HEK293 (cell line): ENCODE results near the gene EIF2S1.

ENCODE experiments used
- CTCF ChIA-PET: fragments of 350-600 bp; formaldehyde crosslinking; extraction: SDS; loops from one replicate; lab custom pipeline; 2021; ENCODE audit warnings: antibody characterized with exemption; lab: Yijun Ruan, JAX
- POLR2A ChIA-PET: fragments of 300-600 bp; formaldehyde crosslinking; extraction: SDS; loops from one replicate; lab custom pipeline; 2020; ENCODE audit warnings: antibody characterized with exemption, inconsistent platforms; lab: Yijun Ruan, JAX
- H3K27ac ChIP-seq: fragments of 200-500 bp; sonication (Bioruptor generic); 2 replicates; pipeline ENCODE4 v1.5.1; 2014; ENCODE audit warnings: low read depth, low read length, control low read depth, inconsistent platforms; ENCODE audit errors: extremely low read depth
- H3K36me3 ChIP-seq, 2 experiments: fragments of 200-500 bp in 1 of 2; sonication (Bioruptor generic) in 1 of 2; 1 replicate in 1 of 2; 2 replicates in 1 of 2; pipeline ENCODE4 v1.5.1; 2014 to 2017; ENCODE audit warnings: inconsistent platforms in 2 of 2, low read length in 2 of 2; ENCODE audit not compliant: control insufficient read depth in 2 of 2, insufficient read depth in 1 of 2
- H3K4me1 ChIP-seq: fragments of 200-500 bp; sonication (Bioruptor generic); 2 replicates; pipeline ENCODE4 v1.5.1; 2014; ENCODE audit warnings: mild to moderate bottlenecking, low read length, inconsistent platforms; ENCODE audit not compliant: control insufficient read depth, insufficient read depth
- H3K4me3 ChIP-seq: 2 replicates; pipeline ENCODE4 v1.5.1; 2011; ENCODE audit warnings: low read depth, mild to moderate bottlenecking, control low read depth, low read length, moderate library complexity
- H3K9me3 ChIP-seq: fragments of 200-500 bp; sonication (Bioruptor generic); 2 replicates; pipeline ENCODE4 v1.5.1; 2014; ENCODE audit warnings: low read depth, low read length, inconsistent platforms; ENCODE audit not compliant: control insufficient read depth, insufficient read depth
- BCL11B ChIP-seq: fragments of 450-650 bp; formaldehyde crosslinking; IDR thresholded peaks from 2 replicates; pipeline ENCODE4 v1.5.1; 2016; ENCODE audit warnings: low read depth, missing biosample characterization, missing genetic modification characterization
- ELK4 ChIP-seq: IDR thresholded peaks from 2 replicates; pipeline ENCODE4 v1.6.1; 2011; ENCODE audit warnings: mild to moderate bottlenecking, low read depth, low read length, borderline replicate concordance
- GFI1B ChIP-seq: fragments of 450-650 bp; formaldehyde crosslinking; IDR thresholded peaks from 2 replicates; pipeline ENCODE4 v1.5.1; 2016; ENCODE audit warnings: missing biosample characterization, missing genetic modification characterization
- GLI4 ChIP-seq: fragments of 450-650 bp; formaldehyde crosslinking; IDR thresholded peaks from 2 replicates; pipeline ENCODE4 v1.5.1; 2016; ENCODE audit warnings: missing biosample characterization, missing genetic modification characterization
- MEIS1 ChIP-seq: sonication (generic); formaldehyde crosslinking; IDR thresholded peaks from 2 replicates; pipeline ENCODE4 v1.8.1; 2022; ENCODE audit warnings: missing genetic modification reagents, mild to moderate bottlenecking, borderline replicate concordance
- MZF1 ChIP-seq: fragments of 450-650 bp; formaldehyde crosslinking; IDR thresholded peaks from 2 replicates; pipeline ENCODE4 v1.5.1; 2017; ENCODE audit warnings: missing biosample characterization, missing genetic modification characterization, borderline replicate concordance
- PRDM6 ChIP-seq: fragments of 450-650 bp; formaldehyde crosslinking; IDR thresholded peaks from 2 replicates; pipeline ENCODE4 v1.5.1; 2017; ENCODE audit warnings: missing biosample characterization, missing genetic modification characterization
- SETDB1 ChIP-seq: IDR thresholded peaks from one replicate; pipeline ENCODE4 v1.6.1; 2017; ENCODE audit warnings: mild to moderate bottlenecking, low read length, moderate library complexity, mixed read lengths; ENCODE audit not compliant: insufficient read length
- SP3 ChIP-seq: fragments of 450-650 bp; formaldehyde crosslinking; IDR thresholded peaks from 2 replicates; pipeline ENCODE4 v1.5.1; 2016; ENCODE audit warnings: missing biosample characterization, missing genetic modification characterization
- YY1 ChIP-seq: fragments of 450-650 bp; formaldehyde crosslinking; IDR thresholded peaks from 2 replicates; pipeline ENCODE4 v1.5.1; 2018; ENCODE audit warnings: missing biosample characterization, missing genetic modification characterization
- ZBTB7A ChIP-seq: fragments of 450-650 bp; formaldehyde crosslinking; IDR thresholded peaks from 2 replicates; pipeline ENCODE4 v1.5.1; 2016; ENCODE audit warnings: low read depth, missing biosample characterization, missing genetic modification characterization
- ZNF121 ChIP-seq: fragments of 450-650 bp; formaldehyde crosslinking; IDR thresholded peaks from 2 replicates; pipeline ENCODE4 v1.5.1; 2016; ENCODE audit warnings: missing biosample characterization, missing genetic modification characterization
- ZNF169 ChIP-seq: fragments of 450-650 bp; formaldehyde crosslinking; IDR thresholded peaks from 2 replicates; pipeline ENCODE4 v1.5.1; 2016; ENCODE audit warnings: missing biosample characterization, missing genetic modification characterization
- ZNF174 ChIP-seq: fragments of 450-650 bp; formaldehyde crosslinking; IDR thresholded peaks from 2 replicates; pipeline ENCODE4 v1.5.0; 2017; ENCODE audit warnings: missing biosample characterization, mild to moderate bottlenecking, missing genetic modification characterization
- ZNF23 ChIP-seq: fragments of 450-650 bp; formaldehyde crosslinking; IDR thresholded peaks from 2 replicates; pipeline ENCODE4 v1.5.1; 2016; ENCODE audit warnings: missing biosample characterization, missing genetic modification characterization, borderline replicate concordance
- ZNF311 ChIP-seq: fragments of 450-650 bp; formaldehyde crosslinking; IDR thresholded peaks from 2 replicates; pipeline ENCODE4 v1.5.1; 2017; ENCODE audit warnings: missing biosample characterization, missing genetic modification characterization, borderline replicate concordance
- ZNF324 ChIP-seq: fragments of 450-650 bp; formaldehyde crosslinking; IDR thresholded peaks from 2 replicates; pipeline ENCODE4 v1.5.1; 2016; ENCODE audit warnings: missing biosample characterization, missing genetic modification characterization
- ZNF335 ChIP-seq: fragments of 450-650 bp; formaldehyde crosslinking; conservative IDR thresholded peaks from 2 replicates; pipeline ENCODE4 v1.5.1; 2016; ENCODE audit warnings: missing biosample characterization, missing genetic modification characterization
- ZNF366 ChIP-seq: fragments of 450-650 bp; formaldehyde crosslinking; conservative IDR thresholded peaks from 2 replicates; pipeline ENCODE4 v1.5.1; 2016; ENCODE audit warnings: missing biosample characterization, missing genetic modification characterization
- ZNF433 ChIP-seq: fragments of 450-650 bp; formaldehyde crosslinking; IDR thresholded peaks from 2 replicates; pipeline ENCODE4 v1.5.1; 2016; ENCODE audit warnings: missing biosample characterization, missing genetic modification characterization, low read depth
- ZNF544 ChIP-seq: fragments of 450-650 bp; formaldehyde crosslinking; IDR thresholded peaks from 2 replicates; pipeline ENCODE4 v1.5.0; 2017; ENCODE audit warnings: missing biosample characterization, missing genetic modification characterization
- ZNF549 ChIP-seq: fragments of 450-650 bp; IDR thresholded peaks from 2 replicates; pipeline ENCODE4 v1.5.1; 2018; ENCODE audit warnings: missing biosample characterization, missing genetic modification characterization, mild to moderate bottlenecking, inconsistent platforms, moderate library complexity
- ZNF660 ChIP-seq: fragments of 450-650 bp; IDR thresholded peaks from 2 replicates; pipeline ENCODE4 v1.5.1; 2018; ENCODE audit warnings: missing biosample characterization, mild to moderate bottlenecking, missing genetic modification characterization
- ZNF701 ChIP-seq: fragments of 450-650 bp; formaldehyde crosslinking; IDR thresholded peaks from 2 replicates; pipeline ENCODE4 v1.5.1; 2016; ENCODE audit warnings: missing biosample characterization, missing genetic modification characterization
- ZNF76 ChIP-seq: fragments of 450-650 bp; formaldehyde crosslinking; IDR thresholded peaks from 2 replicates; pipeline ENCODE4; 2016; ENCODE audit warnings: low read depth, missing biosample characterization, missing genetic modification characterization, borderline replicate concordance
- ZNF777 ChIP-seq: fragments of 450-650 bp; formaldehyde crosslinking; IDR thresholded peaks from 2 replicates; pipeline ENCODE4 v1.5.1; 2017; ENCODE audit warnings: missing biosample characterization, missing genetic modification characterization, borderline replicate concordance
- ZNF843 ChIP-seq: fragments of 450-650 bp; formaldehyde crosslinking; IDR thresholded peaks from 2 replicates; pipeline ENCODE4 v1.5.1; 2016; ENCODE audit warnings: missing biosample characterization, missing genetic modification characterization
- TF ChIP-seq, protein P1 (sequence below): fragments of 450-650 bp; formaldehyde crosslinking; IDR thresholded peaks from 2 replicates; pipeline ENCODE4 v1.5.1; 2017; ENCODE audit warnings: missing biosample characterization, missing genetic modification characterization
- TF ChIP-seq, protein P2 (sequence below): fragments of 450-650 bp; IDR thresholded peaks from 2 replicates; pipeline ENCODE4 v1.5.1; 2018; ENCODE audit warnings: missing biosample characterization, mild to moderate bottlenecking, missing genetic modification characterization

Gene EIF2S1

DNA sequence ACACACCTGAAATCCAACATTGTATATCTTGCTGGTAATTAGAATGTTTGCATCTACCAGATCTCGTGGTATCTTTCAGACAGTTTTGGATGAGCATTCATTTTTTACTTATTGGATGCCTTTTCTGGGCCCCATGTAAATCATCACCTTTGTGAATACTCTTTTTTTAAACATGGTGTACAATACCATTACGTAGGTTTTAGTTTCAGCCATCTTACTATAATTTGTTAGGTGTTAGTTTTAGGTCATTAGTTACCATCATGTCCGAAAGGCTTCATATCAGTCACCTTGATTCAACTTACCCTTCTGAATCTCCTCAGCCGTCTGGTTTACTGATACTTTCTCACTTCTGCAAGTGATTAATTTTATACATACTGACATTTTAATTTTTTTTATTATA, 5.3 kb downstream of the EIF2S1 start (continued):
- TF ChIP-seq, protein P1, sequence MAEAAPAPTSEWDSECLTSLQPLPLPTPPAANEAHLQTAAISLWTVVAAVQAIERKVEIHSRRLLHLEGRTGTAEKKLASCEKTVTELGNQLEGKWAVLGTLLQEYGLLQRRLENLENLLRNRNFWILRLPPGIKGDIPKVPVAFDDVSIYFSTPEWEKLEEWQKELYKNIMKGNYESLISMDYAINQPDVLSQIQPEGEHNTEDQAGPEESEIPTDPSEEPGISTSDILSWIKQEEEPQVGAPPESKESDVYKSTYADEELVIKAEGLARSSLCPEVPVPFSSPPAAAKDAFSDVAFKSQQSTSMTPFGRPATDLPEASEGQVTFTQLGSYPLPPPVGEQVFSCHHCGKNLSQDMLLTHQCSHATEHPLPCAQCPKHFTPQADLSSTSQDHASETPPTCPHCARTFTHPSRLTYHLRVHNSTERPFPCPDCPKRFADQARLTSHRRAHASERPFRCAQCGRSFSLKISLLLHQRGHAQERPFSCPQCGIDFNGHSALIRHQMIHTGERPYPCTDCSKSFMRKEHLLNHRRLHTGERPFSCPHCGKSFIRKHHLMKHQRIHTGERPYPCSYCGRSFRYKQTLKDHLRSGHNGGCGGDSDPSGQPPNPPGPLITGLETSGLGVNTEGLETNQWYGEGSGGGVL (tag by site-specific recombination): no peak
- TF ChIP-seq ZNF311 (tag by site-specific recombination) (no peak), ZNF777 (tag by site-specific recombination) (no peak), BCL11B (tag by site-specific recombination) (no peak), ZNF549 (tag by site-specific recombination) (no peak), MEIS1 (CRISPR knock-in tag) (no peak), ZNF23 (no peak), ZNF121 (tag by site-specific recombination) (no peak), ZNF433 (tag by site-specific recombination) (no peak), GLI4 (tag by site-specific recombination) (no peak)

DNA sequence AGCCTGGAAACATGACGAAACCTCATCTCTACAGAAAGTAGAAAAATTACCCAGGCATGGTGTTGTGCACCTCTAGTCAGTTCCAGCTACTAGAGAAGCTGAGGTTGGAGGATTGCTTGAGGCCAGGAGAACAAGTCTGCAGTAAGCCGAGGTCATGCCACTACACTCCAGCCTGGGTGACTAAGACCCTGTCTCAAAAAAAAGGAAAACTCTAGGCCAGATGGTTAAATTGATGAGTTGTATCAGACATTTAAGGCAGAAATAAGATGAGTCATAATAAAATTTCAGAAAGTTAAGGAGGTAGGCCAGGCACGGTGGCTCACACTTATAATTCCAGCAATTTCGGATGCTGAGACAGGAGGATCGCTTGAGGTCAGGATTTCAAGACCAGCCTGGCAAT, 10.7 kb downstream of the EIF2S1 start:
- no peaks in the 10 kb centered on the region for H3K4me1 ChIP-seq
- CTCF ChIA-PET: no interaction called here
- POLR2A ChIA-PET: no interaction called here

DNA sequence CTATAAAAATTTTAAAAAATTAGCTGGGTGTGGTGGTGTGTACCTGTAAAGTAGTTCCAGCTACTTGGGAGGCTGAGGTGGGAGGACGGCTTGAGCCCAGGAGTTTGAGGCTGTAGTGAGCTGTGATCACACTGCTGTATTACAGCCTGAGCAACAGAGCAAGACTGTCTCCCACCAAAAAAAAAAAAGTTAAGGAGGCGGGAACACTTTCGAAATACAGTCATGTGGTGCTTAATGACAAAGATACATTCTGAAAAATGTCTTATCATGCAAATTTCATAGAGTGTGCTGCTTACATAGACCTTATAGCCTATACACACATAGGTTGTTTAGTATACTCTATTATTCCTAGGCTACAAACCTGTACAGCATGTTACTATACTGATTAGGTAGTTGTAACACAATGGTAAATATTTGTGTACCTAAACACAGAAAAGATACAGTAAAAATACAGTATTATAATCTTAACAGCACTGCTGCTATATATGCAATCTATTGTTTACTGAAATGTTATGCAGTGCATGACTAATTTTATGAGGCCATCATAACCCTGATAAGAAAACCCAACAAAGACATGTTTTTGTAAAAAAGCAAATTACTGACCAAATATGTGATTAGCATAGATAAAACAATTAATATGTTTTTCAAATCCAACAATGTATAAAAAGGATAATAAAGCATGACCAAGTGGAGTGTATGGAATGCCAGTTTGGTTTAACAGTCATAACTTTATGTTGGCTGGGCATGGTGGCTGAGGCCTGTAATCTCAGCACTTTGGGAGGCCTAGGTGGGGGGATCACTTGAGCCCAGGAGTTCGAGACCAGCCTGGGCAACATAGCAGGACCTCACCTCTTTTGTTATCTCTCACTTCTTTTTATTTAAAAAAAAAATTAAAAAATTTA, 11.4 kb downstream of the EIF2S1 start:
- POLR2A ChIA-PET: no interaction called here
- TF ChIP-seq ZNF433 (tag by site-specific recombination) (no peak), ZNF335 (no peak), PRDM6 (tag by site-specific recombination) (peak; percentile 72), GFI1B (tag by site-specific recombination) (no peak), GLI4 (tag by site-specific recombination) (no peak), BCL11B (tag by site-specific recombination) (no peak), ZBTB7A (no peak), SETDB1 (no peak), YY1 (tag by site-specific recombination) (no peak), ZNF366 (tag by site-specific recombination) (peak; percentile 48; the same call in 1 of the 2 replicates), ZNF843 (tag by site-specific recombination) (peak; percentile 43; the same call in 1 of the 2 replicates), MZF1 (tag by site-specific recombination) (0 out of 2 replicates have a peak, but pooled peaks have one; percentile 19)

More for the DNA sequence above, 10.7 kb downstream of the EIF2S1 start:
- H3K27ac ChIP-seq: no peak overlapping the region
- TF ChIP-seq ELK4 (no peak), ZNF701 (tag by site-specific recombination) (no peak), ZNF324 (tag by site-specific recombination) (no peak), ZNF660 (tag by site-specific recombination) (no peak), ZNF169 (tag by site-specific recombination) (no peak), SP3 (tag by site-specific recombination) (no peak), ZNF76 (tag by site-specific recombination) (no peak), ZNF544 (tag by site-specific recombination) (no peak), ZNF174 (tag by site-specific recombination) (no peak)
- TF ChIP-seq, protein P2, sequence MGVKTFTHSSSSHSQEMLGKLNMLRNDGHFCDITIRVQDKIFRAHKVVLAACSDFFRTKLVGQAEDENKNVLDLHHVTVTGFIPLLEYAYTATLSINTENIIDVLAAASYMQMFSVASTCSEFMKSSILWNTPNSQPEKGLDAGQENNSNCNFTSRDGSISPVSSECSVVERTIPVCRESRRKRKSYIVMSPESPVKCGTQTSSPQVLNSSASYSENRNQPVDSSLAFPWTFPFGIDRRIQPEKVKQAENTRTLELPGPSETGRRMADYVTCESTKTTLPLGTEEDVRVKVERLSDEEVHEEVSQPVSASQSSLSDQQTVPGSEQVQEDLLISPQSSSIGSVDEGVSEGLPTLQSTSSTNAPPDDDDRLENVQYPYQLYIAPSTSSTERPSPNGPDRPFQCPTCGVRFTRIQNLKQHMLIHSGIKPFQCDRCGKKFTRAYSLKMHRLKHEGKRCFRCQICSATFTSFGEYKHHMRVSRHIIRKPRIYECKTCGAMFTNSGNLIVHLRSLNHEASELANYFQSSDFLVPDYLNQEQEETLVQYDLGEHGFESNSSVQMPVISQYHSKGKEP (tag by site-specific recombination): no peak
- H3K9me3 ChIP-seq: no peaks in the 10 kb centered on the region
- no peak overlapping the region for H3K4me3 ChIP-seq
- peaks cover 78 to 93% of the 10 kb centered on the region in 2 experiments for H3K36me3 ChIP-seq

More for the DNA sequence above, 11.4 kb downstream of the EIF2S1 start:
- Histone ChIP-seq H3K36me3 (peaks cover 78 to 93% of the 10 kb centered on the region in 2 experiments), H3K27ac (no peak overlapping the region), H3K4me1 (no peaks in the 10 kb centered on the region), H3K9me3 (no peaks in the 10 kb centered on the region), H3K4me3 (no peak overlapping the region)
- CTCF ChIA-PET: no interaction called here
